HepG2 (cell line): ENCODE data around the gene PRR5L. TPM values are rescaled to one million over a fixed set of nuclear protein-coding genes. Genes with fewer than 3 reads are reported as not detected.

Experiments
- ATAC-seq: fragments of 200-7000 bp; cut with Tn5 transposase; 3 replicates; pipeline ENCODE4 v1.9.1; 2020; ENCODE audit warnings: mild to moderate bottlenecking, moderate library complexity
- BruUV-seq: library from RNA; stranded (reverse); fragments of 400-500 nt; replicated peaks from 2 replicates; lab custom pipeline; 2021; lab: Mats Ljungman, UMichigan
- CTCF ChIA-PET: fragments of 300-600 bp; formaldehyde crosslinking; extraction: SDS; loops from one replicate; lab custom pipeline; 2021; ENCODE audit warnings: low total read pairs, inconsistent platforms, low intra/inter-chr PET ratio; lab: Yijun Ruan, JAX
- POLR2A ChIA-PET: fragments of 350-600 bp; sonication (Branson Sonifier 250); formaldehyde crosslinking; loops from one replicate; lab custom pipeline; 2020; ENCODE audit warnings: antibody characterized with exemption, inconsistent platforms; lab: Yijun Ruan, JAX
- DNase-seq: peaks from one replicate; pipeline ENCODE4 v3.0.0-alpha.2; 2015; ENCODE audit warnings: low spot score
- FAIRE-seq: peaks from 3 replicates; lab custom pipeline; 2011; peaks lifted over from hg19 to GRCh38; lab: Jason Lieb, UNC
- H2AFZ ChIP-seq: one replicate; pipeline ENCODE4 v1.6.1; 2011; ENCODE audit warnings: low read length, inconsistent platforms
- H3K27ac ChIP-seq: fragments of 300-600 bp; 3 replicates; pipeline ENCODE4 v1.8.0; 2011; ENCODE audit warnings: mixed run types, mild to moderate bottlenecking, mixed read lengths, low read length, inconsistent platforms; ENCODE audit not compliant: insufficient read depth; ENCODE audit errors: extremely low read length
- H3K27me3 ChIP-seq, 2 experiments: fragments of 200-600 bp in 1 of 2; 2 replicates in 1 of 2; 3 replicates in 1 of 2; pipeline versions ENCODE4 v1.6.0 to v1.8.0; 2011; ENCODE audit warnings: low read length in 2 of 2, mild to moderate bottlenecking in 2 of 2, moderate library complexity in 2 of 2, inconsistent platforms in 1 of 2; ENCODE audit not compliant: insufficient read depth in 2 of 2, control insufficient read depth in 1 of 2
- H3K36me3 ChIP-seq, 2 experiments: fragments of 200-600 bp in 1 of 2; replicated peaks in 1 of 2; 2 replicates in 1 of 2; 3 replicates in 1 of 2; pipeline versions ENCODE4 v1.5.1 to v1.8.0; 2011; ENCODE audit warnings: low read length in 2 of 2, inconsistent platforms in 1 of 2; ENCODE audit not compliant: insufficient read depth in 2 of 2, control insufficient read depth in 1 of 2
- H3K4me1 ChIP-seq: 2 replicates; pipeline ENCODE4 v1.5.1; 2012; ENCODE audit warnings: low read length, inconsistent platforms; ENCODE audit not compliant: insufficient read depth
- H3K4me2 ChIP-seq: 2 replicates; pipeline ENCODE4 v1.6.0; 2011; ENCODE audit warnings: low read depth, low read length, inconsistent platforms
- H3K4me3 ChIP-seq, 3 experiments: fragments of 200-600 bp in 1 of 3; sonication (generic), shearing (Covaris generic) in 1 of 3; replicated peaks in 1 of 3; 2 replicates each; pipeline ENCODE4 v1.5.1; 2011 to 2016; ENCODE audit warnings: low read length in 3 of 3, inconsistent platforms in 2 of 3, low read depth in 2 of 3, mild to moderate bottlenecking in 2 of 3, control low read depth in 1 of 3, mixed read lengths in 1 of 3; ENCODE audit not compliant: insufficient read depth in 1 of 3
- H3K79me2 ChIP-seq: one replicate; pipeline ENCODE4 v1.6.1; 2011; ENCODE audit warnings: low read length, inconsistent platforms; ENCODE audit not compliant: insufficient read depth
- H3K9ac ChIP-seq: 2 replicates; pipeline ENCODE4 v1.6.0; 2011; ENCODE audit warnings: mild to moderate bottlenecking, low read depth, low read length, inconsistent platforms; ENCODE audit not compliant: insufficient read depth
- H3K9me3 ChIP-seq: 2 replicates; pipeline ENCODE4 v1.5.1; 2012; ENCODE audit warnings: mild to moderate bottlenecking, low read length
- H4K20me1 ChIP-seq: 2 replicates; pipeline ENCODE4 v1.6.0; 2011; ENCODE audit warnings: inconsistent platforms, mild to moderate bottlenecking, low read length, moderate library complexity; ENCODE audit not compliant: insufficient read depth
- ATF7 ChIP-seq, 2 experiments: fragments of 450-650 bp in 1 of 2; sonication (generic) in 1 of 2; formaldehyde crosslinking in 1 of 2; IDR thresholded peaks; 2 replicates each; pipeline versions ENCODE4 v1.4.0 to v1.6.1; 2016 to 2020; ENCODE audit warnings: antibody characterized with exemption in 1 of 2, mild to moderate bottlenecking in 1 of 2, missing genetic modification reagents in 1 of 2
- FIP1L1 ChIP-seq: fragments of 200-400 bp; formaldehyde crosslinking; IDR thresholded peaks from 2 replicates; pipeline ENCODE4 v1.6.1; 2018; ENCODE audit warnings: low read depth, mild to moderate bottlenecking, low read length, moderate library complexity, borderline replicate concordance; ENCODE audit not compliant: insufficient read depth
- FOXJ3 ChIP-seq: sonication (generic); formaldehyde crosslinking; IDR thresholded peaks from 2 replicates; pipeline ENCODE4 v1.4.0; 2020; ENCODE audit warnings: missing genetic modification reagents, mild to moderate bottlenecking, borderline replicate concordance
- HES4 ChIP-seq: sonication (generic); formaldehyde crosslinking; IDR thresholded peaks from 2 replicates; pipeline ENCODE4 v1.9.0; 2021; ENCODE audit warnings: mild to moderate bottlenecking, missing genetic modification reagents, borderline replicate concordance
- HNRNPK ChIP-seq: fragments of 200-400 bp; formaldehyde crosslinking; IDR thresholded peaks from 2 replicates; pipeline ENCODE4 v1.6.1; 2018; ENCODE audit warnings: low read length, low read depth, moderate library complexity, mild to moderate bottlenecking; ENCODE audit not compliant: poor library complexity, severe bottlenecking
- KLF6 ChIP-seq: IDR thresholded peaks from 2 replicates; pipeline ENCODE4 v1.8.0; 2016; ENCODE audit warnings: missing biosample characterization, missing genetic modification reagents
- POGZ ChIP-seq: sonication (generic); formaldehyde crosslinking; IDR thresholded peaks from 2 replicates; pipeline ENCODE4 v1.4.0; 2020; ENCODE audit warnings: mild to moderate bottlenecking, missing genetic modification reagents
- SIN3B ChIP-seq: fragments of 150-350 bp; IDR thresholded peaks from 2 replicates; pipeline ENCODE4 v1.6.1; 2014; ENCODE audit warnings: low read length
- STAG1 ChIP-seq: sonication (generic); formaldehyde crosslinking; IDR thresholded peaks from 2 replicates; pipeline ENCODE4 v1.4.0; 2020; ENCODE audit warnings: missing genetic modification reagents
- ZFP62 ChIP-seq: sonication (generic); formaldehyde crosslinking; IDR thresholded peaks from 2 replicates; pipeline ENCODE4 v1.4.0; 2020; ENCODE audit warnings: missing genetic modification reagents
- ZNF615 ChIP-seq: sonication (generic); formaldehyde crosslinking; IDR thresholded peaks from 2 replicates; pipeline ENCODE4 v1.5.0; 2020; ENCODE audit warnings: mild to moderate bottlenecking, missing genetic modification reagents, borderline replicate concordance
- ZNF678 ChIP-seq: sonication (generic); formaldehyde crosslinking; IDR thresholded peaks from 2 replicates; pipeline ENCODE4 v1.4.0; 2020; ENCODE audit warnings: mild to moderate bottlenecking, missing genetic modification reagents
- ZNF792 ChIP-seq: IDR thresholded peaks from 2 replicates; pipeline ENCODE4 v1.6.1; 2016
- ZSCAN29 ChIP-seq: sonication (generic); formaldehyde crosslinking; conservative IDR thresholded peaks from 2 replicates; pipeline ENCODE4 v1.4.0; 2020; ENCODE audit warnings: mild to moderate bottlenecking, missing genetic modification reagents
- WGBS: methylation state at CpG from one replicate; pipeline ENCODE4 v1.1.6; 2017; ENCODE audit warnings: low lambda C conversion rate; 5-methylcytosine and 5-hydroxymethylcytosine counted together
- in situ Hi-C: cut with HindIII; loops from 2 replicates; pipeline ENCODE4 v1.10.0; 2017; ENCODE audit warnings: low pct_unique_long_range_greater_than_20kb; ENCODE audit not compliant: extremely low pct_ligation_motif_present
- intact Hi-C: fragments of 100-400 bp; cut with micrococcal nuclease; formaldehyde crosslinking; loops from one replicate; pipeline ENCODE4 v1.10.0; 2022; ENCODE audit not compliant: unreplicated experiment
- polyA plus RNA-seq, 8 experiments: library from polyadenylated mRNA; depleted of rRNA in 3 of 8; stranded (reverse) in 7 of 8; unstranded in 1 of 8; fragments of >200 nt; fragmentation: Illumina TruSeq in 4 of 8; extraction: Trizol in 4 of 8; gene quantifications; 2 replicates each; pipeline versions ENCODE4 v1.2.1 to v1.2.3, GENCODE V29; 2011 to 2016; ENCODE audit warnings: low read depth in 4 of 8, missing spikeins in 1 of 8, mixed read lengths in 1 of 8; ENCODE audit not compliant: insufficient read depth in 1 of 8
- total RNA-seq, 5 experiments: library from RNA; depleted of rRNA; stranded (reverse); fragments of >200 nt; fragmentation: Illumina TruSeq; extraction: Trizol; gene quantifications; 2 replicates each; pipeline ENCODE4 v1.2.3, GENCODE V29; 2016; ENCODE audit warnings: low read depth in 1 of 5
- TF ChIP-seq, protein P1 (sequence below): IDR thresholded peaks from 2 replicates; pipeline ENCODE4 v1.6.1; 2016
- TF ChIP-seq, protein P2 (sequence below): sonication (generic); formaldehyde crosslinking; IDR thresholded peaks from 2 replicates; pipeline ENCODE4 v1.9.0; 2021; ENCODE audit warnings: missing genetic modification reagents, borderline replicate concordance
- TF ChIP-seq, protein P3 (sequence below): sonication (generic); formaldehyde crosslinking; conservative IDR thresholded peaks from 2 replicates; pipeline ENCODE4 v1.8.1; 2023; ENCODE audit warnings: missing genetic modification reagents

The PRR5L gene
- total and polyA plus RNA-seq, 2 of the 13 experiments (the other 11 are each of a cell fraction or from before 2014, with no cell fraction given) = 0.16 TPM; not detected in 1

DNA sequence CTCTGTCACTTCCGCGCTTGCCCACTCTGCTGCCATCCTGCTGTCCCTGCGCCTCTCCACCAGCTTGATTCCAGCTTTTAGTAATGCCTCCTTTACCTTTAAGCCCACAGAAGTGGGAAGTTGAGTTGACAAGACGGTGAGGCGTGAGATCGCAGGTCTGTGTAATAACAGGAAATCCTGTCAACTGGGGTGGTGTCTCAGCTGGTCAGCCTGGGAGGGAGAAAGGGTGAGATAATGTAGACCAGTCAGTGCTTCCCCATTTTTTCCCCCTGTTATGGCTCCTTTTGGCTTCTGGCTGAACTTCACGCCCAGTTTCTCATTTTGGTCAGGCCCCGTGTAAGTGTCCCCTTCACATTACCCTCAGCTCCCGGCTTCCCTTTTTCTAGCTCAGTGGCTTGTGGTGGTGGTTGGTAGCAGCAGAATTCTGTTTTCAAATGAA lies 115.1 kb downstream of the PRR5L start:
- CTCF ChIA-PET = no interaction called here
- H3K4me2 ChIP-seq = no peak overlapping the region
- H2AFZ ChIP-seq = no peak overlapping the region
- H3K4me3 ChIP-seq = no peak overlapping the region
- POLR2A ChIA-PET = no interaction called here
- H3K79me2 ChIP-seq = no peaks in the 10 kb centered on the region
- no TSS peak for BruUV-seq
- TF ChIP-seq FIP1L1 (no peak), KLF6 (CRISPR knock-in tag) (no peak), HNRNPK (no peak), ZNF792 (CRISPR knock-in tag) (no peak), ATF7 (IDR thresholded peaks at IDR 0.05) (no peak), ATF7 (CRISPR knock-in tag; IDR thresholded peaks at IDR 0.05) (no peak), SIN3B (no peak), FOXJ3 (no peak), POGZ (no peak), HES4 (CRISPR knock-in tag) (no peak), ZSCAN29 (no peak), STAG1 (no peak), ZNF615 (no peak), ZNF678 (CRISPR knock-in tag) (no peak), ZFP62 (no peak)
- TF ChIP-seq, protein P1, sequence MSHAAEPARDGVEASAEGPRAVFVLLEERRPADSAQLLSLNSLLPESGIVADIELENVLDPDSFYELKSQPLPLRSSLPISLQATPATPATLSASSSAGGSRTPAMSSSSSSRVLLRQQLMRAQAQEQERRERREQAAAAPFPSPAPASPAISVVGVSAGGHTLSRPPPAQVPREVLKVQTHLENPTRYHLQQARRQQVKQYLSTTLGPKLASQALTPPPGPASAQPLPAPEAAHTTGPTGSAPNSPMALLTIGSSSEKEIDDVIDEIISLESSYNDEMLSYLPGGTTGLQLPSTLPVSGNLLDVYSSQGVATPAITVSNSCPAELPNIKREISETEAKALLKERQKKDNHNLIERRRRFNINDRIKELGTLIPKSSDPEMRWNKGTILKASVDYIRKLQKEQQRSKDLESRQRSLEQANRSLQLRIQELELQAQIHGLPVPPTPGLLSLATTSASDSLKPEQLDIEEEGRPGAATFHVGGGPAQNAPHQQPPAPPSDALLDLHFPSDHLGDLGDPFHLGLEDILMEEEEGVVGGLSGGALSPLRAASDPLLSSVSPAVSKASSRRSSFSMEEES (CRISPR knock-in tag) = no peak
- TF ChIP-seq, protein P2, sequence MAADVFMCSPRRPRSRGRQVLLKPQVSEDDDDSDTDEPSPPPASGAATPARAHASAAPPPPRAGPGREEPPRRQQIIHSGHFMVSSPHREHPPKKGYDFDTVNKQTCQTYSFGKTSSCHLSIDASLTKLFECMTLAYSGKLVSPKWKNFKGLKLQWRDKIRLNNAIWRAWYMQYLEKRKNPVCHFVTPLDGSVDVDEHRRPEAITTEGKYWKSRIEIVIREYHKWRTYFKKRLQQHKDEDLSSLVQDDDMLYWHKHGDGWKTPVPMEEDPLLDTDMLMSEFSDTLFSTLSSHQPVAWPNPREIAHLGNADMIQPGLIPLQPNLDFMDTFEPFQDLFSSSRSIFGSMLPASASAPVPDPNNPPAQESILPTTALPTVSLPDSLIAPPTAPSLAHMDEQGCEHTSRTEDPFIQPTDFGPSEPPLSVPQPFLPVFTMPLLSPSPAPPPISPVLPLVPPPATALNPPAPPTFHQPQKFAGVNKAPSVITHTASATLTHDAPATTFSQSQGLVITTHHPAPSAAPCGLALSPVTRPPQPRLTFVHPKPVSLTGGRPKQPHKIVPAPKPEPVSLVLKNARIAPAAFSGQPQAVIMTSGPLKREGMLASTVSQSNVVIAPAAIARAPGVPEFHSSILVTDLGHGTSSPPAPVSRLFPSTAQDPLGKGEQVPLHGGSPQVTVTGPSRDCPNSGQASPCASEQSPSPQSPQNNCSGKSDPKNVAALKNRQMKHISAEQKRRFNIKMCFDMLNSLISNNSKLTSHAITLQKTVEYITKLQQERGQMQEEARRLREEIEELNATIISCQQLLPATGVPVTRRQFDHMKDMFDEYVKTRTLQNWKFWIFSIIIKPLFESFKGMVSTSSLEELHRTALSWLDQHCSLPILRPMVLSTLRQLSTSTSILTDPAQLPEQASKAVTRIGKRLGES (CRISPR knock-in tag) = no peak
- TF ChIP-seq, protein P3, sequence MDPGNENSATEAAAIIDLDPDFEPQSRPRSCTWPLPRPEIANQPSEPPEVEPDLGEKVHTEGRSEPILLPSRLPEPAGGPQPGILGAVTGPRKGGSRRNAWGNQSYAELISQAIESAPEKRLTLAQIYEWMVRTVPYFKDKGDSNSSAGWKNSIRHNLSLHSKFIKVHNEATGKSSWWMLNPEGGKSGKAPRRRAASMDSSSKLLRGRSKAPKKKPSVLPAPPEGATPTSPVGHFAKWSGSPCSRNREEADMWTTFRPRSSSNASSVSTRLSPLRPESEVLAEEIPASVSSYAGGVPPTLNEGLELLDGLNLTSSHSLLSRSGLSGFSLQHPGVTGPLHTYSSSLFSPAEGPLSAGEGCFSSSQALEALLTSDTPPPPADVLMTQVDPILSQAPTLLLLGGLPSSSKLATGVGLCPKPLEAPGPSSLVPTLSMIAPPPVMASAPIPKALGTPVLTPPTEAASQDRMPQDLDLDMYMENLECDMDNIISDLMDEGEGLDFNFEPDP = no peak
- H3K9me3 ChIP-seq = no peaks in the 10 kb centered on the region
- no peak overlapping the region for H3K9ac ChIP-seq
- 34% methylated on average over 9 of the region's 9 CpGs for WGBS
- DNase-seq = no peak
- no peak for FAIRE-seq
- peaks cover 0 to 37% of the 10 kb centered on the region in 2 experiments; a peak in 3 of 5 replicates for H3K27me3 ChIP-seq
- no peaks in the 10 kb centered on the region for H3K4me1 ChIP-seq
- H3K27ac ChIP-seq = no peak overlapping the region
- 0 out of 2 replicates have a peak, but pooled peaks cover 2% of the 10 kb centered on the region for H4K20me1 ChIP-seq
- no peak for ATAC-seq
- no peaks in the 10 kb centered on the region for H3K36me3 ChIP-seq
- in situ Hi-C loops (no loop called here), intact Hi-C loops (no loop called here)
